HEK293 (cell line): ENCODE results near the gene DNAH1.

Experiments
- CTCF ChIA-PET: fragments of 350-600 bp; formaldehyde crosslinking; extraction: SDS; loops from one replicate; lab custom pipeline; 2021; ENCODE audit warnings: antibody characterized with exemption; lab: Yijun Ruan, JAX
- POLR2A ChIA-PET: fragments of 300-600 bp; formaldehyde crosslinking; extraction: SDS; loops from one replicate; lab custom pipeline; 2020; ENCODE audit warnings: antibody characterized with exemption, inconsistent platforms; lab: Yijun Ruan, JAX
- H3K27ac ChIP-seq: fragments of 200-500 bp; sonication (Bioruptor generic); 2 replicates; pipeline ENCODE4 v1.5.1; 2014; ENCODE audit warnings: low read depth, low read length, control low read depth, inconsistent platforms; ENCODE audit errors: extremely low read depth
- H3K36me3 ChIP-seq, 2 experiments: fragments of 200-500 bp in 1 of 2; sonication (Bioruptor generic) in 1 of 2; 1 replicate in 1 of 2; 2 replicates in 1 of 2; pipeline ENCODE4 v1.5.1; 2014 to 2017; ENCODE audit warnings: inconsistent platforms in 2 of 2, low read length in 2 of 2; ENCODE audit not compliant: control insufficient read depth in 2 of 2, insufficient read depth in 1 of 2
- H3K4me1 ChIP-seq: fragments of 200-500 bp; sonication (Bioruptor generic); 2 replicates; pipeline ENCODE4 v1.5.1; 2014; ENCODE audit warnings: mild to moderate bottlenecking, low read length, inconsistent platforms; ENCODE audit not compliant: control insufficient read depth, insufficient read depth
- H3K4me3 ChIP-seq: 2 replicates; pipeline ENCODE4 v1.5.1; 2011; ENCODE audit warnings: low read depth, mild to moderate bottlenecking, control low read depth, low read length, moderate library complexity
- H3K9me3 ChIP-seq: fragments of 200-500 bp; sonication (Bioruptor generic); 2 replicates; pipeline ENCODE4 v1.5.1; 2014; ENCODE audit warnings: low read depth, low read length, inconsistent platforms; ENCODE audit not compliant: control insufficient read depth, insufficient read depth
- GLIS1 ChIP-seq: fragments of 450-650 bp; formaldehyde crosslinking; IDR thresholded peaks from 2 replicates; pipeline ENCODE4 v1.5.1; 2016; ENCODE audit warnings: missing biosample characterization, missing genetic modification characterization
- GLIS2 ChIP-seq: fragments of 450-650 bp; formaldehyde crosslinking; IDR thresholded peaks from 2 replicates; pipeline ENCODE4 v1.5.1; 2016; ENCODE audit warnings: missing biosample characterization, missing genetic modification characterization
- PRDM1 ChIP-seq: fragments of 450-650 bp; formaldehyde crosslinking; IDR thresholded peaks from 2 replicates; pipeline ENCODE4; 2016; ENCODE audit warnings: missing biosample characterization, missing genetic modification characterization
- REPIN1 ChIP-seq: fragments of 450-650 bp; formaldehyde crosslinking; IDR thresholded peaks from 2 replicates; pipeline ENCODE4 v1.5.1; 2017; ENCODE audit warnings: missing biosample characterization, missing genetic modification characterization, low read depth
- SP3 ChIP-seq: fragments of 450-650 bp; formaldehyde crosslinking; IDR thresholded peaks from 2 replicates; pipeline ENCODE4 v1.5.1; 2016; ENCODE audit warnings: missing biosample characterization, missing genetic modification characterization
- ZNF169 ChIP-seq: fragments of 450-650 bp; formaldehyde crosslinking; IDR thresholded peaks from 2 replicates; pipeline ENCODE4 v1.5.1; 2016; ENCODE audit warnings: missing biosample characterization, missing genetic modification characterization
- ZNF202 ChIP-seq: fragments of 450-650 bp; formaldehyde crosslinking; IDR thresholded peaks from 2 replicates; pipeline ENCODE4 v1.5.1; 2016; ENCODE audit warnings: missing biosample characterization, missing genetic modification characterization, borderline replicate concordance
- ZNF274 ChIP-seq, 2 experiments: fragments of 200-500 bp in 1 of 2; fragments of 450-650 bp in 1 of 2; sonication (Bioruptor generic) in 1 of 2; formaldehyde crosslinking in 1 of 2; IDR thresholded peaks; 2 replicates each; pipeline versions ENCODE4 v1.5.1 to v1.6.1; 2014 to 2016; ENCODE audit warnings: borderline replicate concordance in 1 of 2, inconsistent platforms in 1 of 2, low read length in 1 of 2, missing biosample characterization in 1 of 2, missing genetic modification characterization in 1 of 2
- ZNF366 ChIP-seq: fragments of 450-650 bp; formaldehyde crosslinking; conservative IDR thresholded peaks from 2 replicates; pipeline ENCODE4 v1.5.1; 2016; ENCODE audit warnings: missing biosample characterization, missing genetic modification characterization
- ZNF555 ChIP-seq: fragments of 450-650 bp; formaldehyde crosslinking; conservative IDR thresholded peaks from 2 replicates; pipeline ENCODE4 v1.5.1; 2017; ENCODE audit warnings: missing biosample characterization, mild to moderate bottlenecking, missing genetic modification characterization, inconsistent platforms
- ZNF558 ChIP-seq: fragments of 450-650 bp; formaldehyde crosslinking; IDR thresholded peaks from 2 replicates; pipeline ENCODE4 v1.5.1; 2016; ENCODE audit warnings: missing biosample characterization, missing genetic modification characterization
- TF ChIP-seq, protein P1 (sequence below): fragments of 450-650 bp; formaldehyde crosslinking; IDR thresholded peaks from 2 replicates; pipeline ENCODE4 v1.5.1; 2017; ENCODE audit warnings: missing biosample characterization, mild to moderate bottlenecking, missing genetic modification characterization, moderate library complexity
- TF ChIP-seq, protein P2 (sequence below): fragments of 450-650 bp; formaldehyde crosslinking; IDR thresholded peaks from 2 replicates; pipeline ENCODE4 v1.5.1; 2016; ENCODE audit warnings: missing biosample characterization, missing genetic modification characterization
- TF ChIP-seq, protein P3 (sequence below): fragments of 450-650 bp; formaldehyde crosslinking; IDR thresholded peaks from 2 replicates; pipeline ENCODE4 v1.5.1; 2016; ENCODE audit warnings: missing biosample characterization, missing genetic modification characterization
- TF ChIP-seq, protein P4 (sequence below): fragments of 450-650 bp; formaldehyde crosslinking; IDR thresholded peaks from 2 replicates; pipeline ENCODE4 v1.5.1; 2016; ENCODE audit warnings: missing biosample characterization, missing genetic modification characterization, low read depth

The DNAH1 gene

DNA sequence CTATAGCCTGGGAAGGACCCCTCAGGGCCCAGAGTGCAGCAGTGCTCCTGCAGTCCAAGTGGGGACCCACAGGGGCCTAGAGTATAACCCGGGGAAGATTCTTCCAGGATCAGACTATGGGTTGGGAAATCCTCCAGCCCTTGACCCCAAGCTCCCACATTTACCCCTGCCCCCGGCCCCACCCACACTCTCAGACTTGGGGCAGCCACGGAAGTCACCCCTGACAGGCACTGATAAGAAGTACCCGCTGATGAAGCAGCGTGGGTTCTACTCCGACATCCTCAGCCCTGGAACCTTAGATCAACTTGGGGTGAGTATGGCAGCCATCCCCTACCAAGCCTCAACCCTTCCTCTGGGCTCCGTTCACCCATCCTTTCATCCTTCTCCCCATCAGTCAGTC lies 6.3 kb downstream of the DNAH1 start (continued):
- TF ChIP-seq, protein P1, sequence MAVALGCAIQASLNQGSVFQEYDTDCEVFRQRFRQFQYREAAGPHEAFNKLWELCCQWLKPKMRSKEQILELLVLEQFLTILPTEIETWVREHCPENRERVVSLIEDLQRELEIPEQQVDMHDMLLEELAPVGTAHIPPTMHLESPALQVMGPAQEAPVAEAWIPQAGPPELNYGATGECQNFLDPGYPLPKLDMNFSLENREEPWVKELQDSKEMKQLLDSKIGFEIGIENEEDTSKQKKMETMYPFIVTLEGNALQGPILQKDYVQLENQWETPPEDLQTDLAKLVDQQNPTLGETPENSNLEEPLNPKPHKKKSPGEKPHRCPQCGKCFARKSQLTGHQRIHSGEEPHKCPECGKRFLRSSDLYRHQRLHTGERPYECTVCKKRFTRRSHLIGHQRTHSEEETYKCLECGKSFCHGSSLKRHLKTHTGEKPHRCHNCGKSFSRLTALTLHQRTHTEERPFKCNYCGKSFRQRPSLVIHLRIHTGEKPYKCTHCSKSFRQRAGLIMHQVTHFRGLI (tag by site-specific recombination): no peak

DNA sequence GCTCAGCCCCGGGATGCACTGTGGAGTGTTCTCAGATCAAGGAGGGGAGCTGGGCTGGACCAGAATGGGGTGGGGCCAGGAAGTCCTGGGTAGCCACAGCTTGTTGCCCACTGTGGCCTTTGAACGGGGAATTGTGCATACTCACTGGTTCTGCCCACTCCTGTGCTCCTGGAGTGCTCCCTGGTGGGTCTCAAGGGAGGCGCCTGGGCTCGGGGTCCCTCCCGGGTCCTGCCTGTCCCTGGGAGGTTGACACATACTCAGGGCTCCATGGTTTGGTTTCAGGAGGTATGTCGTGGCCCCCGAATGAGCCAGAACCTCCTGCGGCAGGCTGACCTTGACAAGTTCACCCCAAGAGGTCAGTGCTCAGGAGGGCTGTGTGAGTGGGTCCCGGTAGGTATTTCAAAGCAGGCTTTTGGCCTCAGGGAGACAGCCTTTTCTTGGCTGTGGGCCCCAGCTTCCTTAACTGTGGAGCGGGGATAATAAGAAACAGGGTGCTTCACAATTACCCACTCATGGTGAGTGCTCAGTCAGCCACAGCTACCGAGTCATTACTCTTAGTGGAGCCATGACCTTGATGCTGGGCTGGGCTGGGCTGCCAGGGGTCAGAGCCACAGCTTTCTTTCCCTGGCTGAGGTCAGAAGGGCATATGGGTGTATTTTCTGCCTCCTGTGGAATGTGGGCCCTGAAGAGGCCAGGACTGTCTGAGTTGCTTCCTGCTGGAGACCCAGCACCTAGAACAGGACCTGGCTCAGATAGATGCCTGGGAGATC lies 7.6 kb downstream of the DNAH1 start:
- CTCF ChIA-PET: interaction anchor here (0.6 to 0.7 kb wide), 2 partner anchors 14 to 319 kb away, joined by 3 read pairs; no protein-coding TSS in a partner anchor
- no peaks in the 10 kb centered on the region for H3K4me1 ChIP-seq
- no peaks in the 10 kb centered on the region for H3K9me3 ChIP-seq
- POLR2A ChIA-PET: no interaction called here
- no peak overlapping the region for H3K4me3 ChIP-seq
- no peaks in the 10 kb centered on the region for H3K36me3 ChIP-seq
- H3K27ac ChIP-seq: no peak overlapping the region
- TF ChIP-seq GLIS1: peak; percentile 78
- no peak for TF ChIP-seq SP3 (tag by site-specific recombination)
- no peak for TF ChIP-seq ZNF366 (tag by site-specific recombination)
- TF ChIP-seq, protein P2, sequence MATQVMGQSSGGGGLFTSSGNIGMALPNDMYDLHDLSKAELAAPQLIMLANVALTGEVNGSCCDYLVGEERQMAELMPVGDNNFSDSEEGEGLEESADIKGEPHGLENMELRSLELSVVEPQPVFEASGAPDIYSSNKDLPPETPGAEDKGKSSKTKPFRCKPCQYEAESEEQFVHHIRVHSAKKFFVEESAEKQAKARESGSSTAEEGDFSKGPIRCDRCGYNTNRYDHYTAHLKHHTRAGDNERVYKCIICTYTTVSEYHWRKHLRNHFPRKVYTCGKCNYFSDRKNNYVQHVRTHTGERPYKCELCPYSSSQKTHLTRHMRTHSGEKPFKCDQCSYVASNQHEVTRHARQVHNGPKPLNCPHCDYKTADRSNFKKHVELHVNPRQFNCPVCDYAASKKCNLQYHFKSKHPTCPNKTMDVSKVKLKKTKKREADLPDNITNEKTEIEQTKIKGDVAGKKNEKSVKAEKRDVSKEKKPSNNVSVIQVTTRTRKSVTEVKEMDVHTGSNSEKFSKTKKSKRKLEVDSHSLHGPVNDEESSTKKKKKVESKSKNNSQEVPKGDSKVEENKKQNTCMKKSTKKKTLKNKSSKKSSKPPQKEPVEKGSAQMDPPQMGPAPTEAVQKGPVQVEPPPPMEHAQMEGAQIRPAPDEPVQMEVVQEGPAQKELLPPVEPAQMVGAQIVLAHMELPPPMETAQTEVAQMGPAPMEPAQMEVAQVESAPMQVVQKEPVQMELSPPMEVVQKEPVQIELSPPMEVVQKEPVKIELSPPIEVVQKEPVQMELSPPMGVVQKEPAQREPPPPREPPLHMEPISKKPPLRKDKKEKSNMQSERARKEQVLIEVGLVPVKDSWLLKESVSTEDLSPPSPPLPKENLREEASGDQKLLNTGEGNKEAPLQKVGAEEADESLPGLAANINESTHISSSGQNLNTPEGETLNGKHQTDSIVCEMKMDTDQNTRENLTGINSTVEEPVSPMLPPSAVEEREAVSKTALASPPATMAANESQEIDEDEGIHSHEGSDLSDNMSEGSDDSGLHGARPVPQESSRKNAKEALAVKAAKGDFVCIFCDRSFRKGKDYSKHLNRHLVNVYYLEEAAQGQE (tag by site-specific recombination): no peak
- TF ChIP-seq, all 188 proteins: peak for 1

DNA sequence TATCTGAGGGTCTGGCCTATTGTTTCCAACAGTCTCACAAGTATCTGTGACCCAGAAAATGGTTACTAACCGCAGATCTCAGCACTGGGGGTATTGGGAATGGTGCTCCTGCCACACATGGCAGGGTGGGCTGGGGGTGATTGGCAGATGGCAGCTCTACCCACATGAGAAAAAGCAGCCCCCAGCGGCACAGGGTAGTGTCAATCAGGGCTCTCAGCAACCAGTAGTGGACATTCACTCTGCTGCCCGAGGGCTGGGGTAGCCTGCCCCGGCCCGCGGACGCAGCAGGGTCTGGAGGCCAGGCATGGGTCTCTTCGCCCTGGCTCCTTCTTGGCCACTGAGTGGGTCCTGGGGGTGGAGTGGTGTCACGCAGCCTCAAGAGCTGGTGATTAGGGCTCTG lies 8.6 kb downstream of the DNAH1 start:
- no peak for TF ChIP-seq ZNF169 (tag by site-specific recombination)
- no peaks in the 10 kb centered on the region for H3K4me1 ChIP-seq
- ChIA-PET POLR2A (no interaction called here), CTCF (no interaction called here)
- no peaks in the 10 kb centered on the region for H3K36me3 ChIP-seq
- no peak overlapping the region for H3K27ac ChIP-seq
- H3K4me3 ChIP-seq: no peak overlapping the region
- H3K9me3 ChIP-seq: no peaks in the 10 kb centered on the region

DNA sequence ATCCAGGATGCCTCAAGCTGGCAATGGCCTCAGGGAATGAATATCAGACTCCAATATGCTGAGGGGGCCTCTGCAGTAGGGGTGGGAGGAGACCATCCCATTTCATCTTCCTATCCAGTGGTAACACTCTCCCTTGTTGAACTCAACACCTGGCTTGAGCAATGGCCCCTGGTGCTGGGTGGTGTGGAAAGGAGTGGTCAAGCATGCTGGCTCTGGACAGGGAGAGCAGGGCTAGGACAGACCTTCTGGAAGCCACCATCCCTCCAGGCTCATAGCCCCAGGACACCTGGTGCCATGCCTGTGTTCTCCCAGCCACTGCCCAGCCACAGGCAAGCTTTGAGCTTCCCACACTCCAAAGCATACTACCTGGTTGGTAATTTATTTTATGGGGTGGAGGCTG lies 9.6 kb downstream of the DNAH1 start:
- Histone ChIP-seq H3K4me1 (no peaks in the 10 kb centered on the region), H3K36me3 (no peaks in the 10 kb centered on the region), H3K9me3 (no peaks in the 10 kb centered on the region), H3K27ac (no peak overlapping the region), H3K4me3 (no peak overlapping the region)
- ChIA-PET POLR2A (no interaction called here), CTCF (no interaction called here)
- no peak for TF ChIP-seq GLIS2 (tag by site-specific recombination)
- TF ChIP-seq, protein P3, sequence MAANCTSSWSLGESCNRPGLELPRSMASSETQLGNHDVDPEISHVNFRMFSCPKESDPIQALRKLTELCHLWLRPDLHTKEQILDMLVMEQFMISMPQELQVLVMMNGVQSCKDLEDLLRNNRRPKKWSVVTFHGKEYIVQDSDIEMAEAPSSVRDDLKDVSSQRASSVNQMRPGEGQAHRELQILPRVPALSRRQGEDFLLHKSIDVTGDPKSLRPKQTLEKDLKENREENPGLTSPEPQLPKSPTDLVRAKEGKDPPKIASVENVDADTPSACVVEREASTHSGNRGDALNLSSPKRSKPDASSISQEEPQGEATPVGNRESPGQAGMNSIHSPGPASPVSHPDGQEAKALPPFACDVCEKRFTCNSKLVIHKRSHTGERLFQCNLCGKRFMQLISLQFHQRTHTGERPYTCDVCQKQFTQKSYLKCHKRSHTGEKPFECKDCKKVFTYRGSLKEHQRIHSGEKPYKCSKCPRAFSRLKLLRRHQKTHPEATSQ (tag by site-specific recombination): no peak
- TF ChIP-seq ZNF202 (tag by site-specific recombination): no peak
- TF ChIP-seq ZNF555: no peak
- no peak for TF ChIP-seq ZNF274 (IDR thresholded peaks at IDR 0.05; ENCODE audit: low read length)
- no peak for TF ChIP-seq ZNF274 (tag by site-specific recombination; IDR thresholded peaks at IDR 0.05; ENCODE audit: borderline replicate concordance)
- TF ChIP-seq, protein P4, sequence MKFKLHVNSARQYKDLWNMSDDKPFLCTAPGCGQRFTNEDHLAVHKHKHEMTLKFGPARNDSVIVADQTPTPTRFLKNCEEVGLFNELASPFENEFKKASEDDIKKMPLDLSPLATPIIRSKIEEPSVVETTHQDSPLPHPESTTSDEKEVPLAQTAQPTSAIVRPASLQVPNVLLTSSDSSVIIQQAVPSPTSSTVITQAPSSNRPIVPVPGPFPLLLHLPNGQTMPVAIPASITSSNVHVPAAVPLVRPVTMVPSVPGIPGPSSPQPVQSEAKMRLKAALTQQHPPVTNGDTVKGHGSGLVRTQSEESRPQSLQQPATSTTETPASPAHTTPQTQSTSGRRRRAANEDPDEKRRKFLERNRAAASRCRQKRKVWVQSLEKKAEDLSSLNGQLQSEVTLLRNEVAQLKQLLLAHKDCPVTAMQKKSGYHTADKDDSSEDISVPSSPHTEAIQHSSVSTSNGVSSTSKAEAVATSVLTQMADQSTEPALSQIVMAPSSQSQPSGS: no peak
- no peak for TF ChIP-seq REPIN1 (tag by site-specific recombination)
- no peak for TF ChIP-seq ZNF558 (tag by site-specific recombination)
- no peak for TF ChIP-seq PRDM1 (tag by site-specific recombination)
